HG02610 (cell line): ENCODE data around the gene ZNF488.

Experiments
- ATAC-seq: cut with Tn5 transposase; IDR thresholded peaks from one replicate; pipeline ENCODE4 v1.9.1; 2021; ENCODE audit warnings: mild to moderate bottlenecking, moderate library complexity; ENCODE audit not compliant: unreplicated experiment

Gene ZNF488

GRCh38 chr10:47383261-47384147, 589 bp downstream of the ZNF488 start:
- no peak for ATAC-seq

GRCh38 chr10:47381427-47382379, 2.4 kb downstream of the ZNF488 start:
- no peak for ATAC-seq

- ATAC-seq, result no peak
Measured at GRCh38 chr10:47381103-47381395, 3.0 kb downstream of the ZNF488 start.

- ATAC-seq, result no peak
Measured at GRCh38 chr10:47380341-47381102, 3.6 kb downstream of the ZNF488 start.

- no peak for ATAC-seq
Measured at GRCh38 chr10:47379901-47380300, 4.2 kb downstream of the ZNF488 start.

- ATAC-seq, result no peak
Measured at GRCh38 chr10:47379445-47379785, 4.7 kb downstream of the ZNF488 start.

GRCh38 chr10:47378606-47379444, 5.3 kb downstream of the ZNF488 start:
- ATAC-seq, result no peak

- ATAC-seq, result no peak
Measured at GRCh38 chr10:47378183-47378510, 5.9 kb downstream of the ZNF488 start.

- ATAC-seq, result no peak
Measured at GRCh38 chr10:47376522-47377220, 7.4 kb downstream of the ZNF488 start.

- no peak for ATAC-seq
Measured at GRCh38 chr10:47374611-47375536, 9.2 kb downstream of the ZNF488 start.

GRCh38 chr10:47372726-47373125, 11.4 kb downstream of the ZNF488 start:
- no peak for ATAC-seq

- no peak for ATAC-seq
Measured at GRCh38 chr10:47371629-47372485, 12.2 kb downstream of the ZNF488 start.

GRCh38 chr10:47370878-47371277, 13.2 kb downstream of the ZNF488 start:
- ATAC-seq, result no peak

GRCh38 chr10:47370015-47370767, 13.9 kb downstream of the ZNF488 start:
- ATAC-seq, result no peak

GRCh38 chr10:47369251-47369894, 14.7 kb downstream of the ZNF488 start:
- ATAC-seq, result no peak

GRCh38 chr10:47368431-47369180, 15.5 kb downstream of the ZNF488 start:
- ATAC-seq, result no peak
